Measurements from ENCODE around the gene AUP1.

GRCh38 chr2:74531666-74532065 is 2.2 kb upstream of the AUP1 start:
- TF ChIP-seq CTCF (IDR thresholded peaks at IDR 0.05) (no peak), POLR2A (IDR thresholded peaks at IDR 0.05) (no peak), EP300 (IDR thresholded peaks at IDR 0.05) (no peak)
